HEK293 (cell line): ENCODE measurements around the gene MAP3K14.

Experiments used
- GFI1B ChIP-seq: fragments of 450-650 bp; formaldehyde crosslinking; IDR thresholded peaks from 2 replicates; pipeline ENCODE4 v1.5.1; 2016; ENCODE audit warnings: missing biosample characterization, missing genetic modification characterization
- HOXD13 ChIP-seq: sonication (generic); formaldehyde crosslinking; IDR thresholded peaks from 2 replicates; pipeline ENCODE4 v1.8.0; 2022; ENCODE audit warnings: missing genetic modification reagents, borderline replicate concordance
- KLF1 ChIP-seq: fragments of 450-650 bp; formaldehyde crosslinking; IDR thresholded peaks from 2 replicates; pipeline ENCODE4 v1.5.1; 2016; ENCODE audit warnings: missing biosample characterization, missing genetic modification characterization
- OSR2 ChIP-seq: fragments of 450-650 bp; formaldehyde crosslinking; IDR thresholded peaks from 2 replicates; pipeline ENCODE4 v1.5.1; 2016; ENCODE audit warnings: missing biosample characterization, missing genetic modification characterization
- REPIN1 ChIP-seq: fragments of 450-650 bp; formaldehyde crosslinking; IDR thresholded peaks from 2 replicates; pipeline ENCODE4 v1.5.1; 2017; ENCODE audit warnings: missing biosample characterization, missing genetic modification characterization, low read depth
- SCRT2 ChIP-seq: fragments of 450-650 bp; formaldehyde crosslinking; IDR thresholded peaks from 2 replicates; pipeline ENCODE4 v1.5.1; 2016; ENCODE audit warnings: missing biosample characterization, missing genetic modification characterization
- TRIM28 ChIP-seq: IDR thresholded peaks from 2 replicates; pipeline ENCODE4 v1.6.1; 2011; ENCODE audit warnings: low read length, control low read depth, borderline replicate concordance
- ZBTB11 ChIP-seq: fragments of 450-650 bp; formaldehyde crosslinking; conservative IDR thresholded peaks from 2 replicates; pipeline ENCODE4 v1.5.1; 2016; ENCODE audit warnings: low read depth, missing biosample characterization, missing genetic modification characterization
- ZBTB8A ChIP-seq: fragments of 450-650 bp; formaldehyde crosslinking; IDR thresholded peaks from 2 replicates; pipeline ENCODE4 v1.5.1; 2016; ENCODE audit warnings: missing biosample characterization, missing genetic modification characterization
- ZFP41 ChIP-seq: fragments of 450-650 bp; formaldehyde crosslinking; IDR thresholded peaks from 2 replicates; pipeline ENCODE4 v1.5.1; 2016; ENCODE audit warnings: missing biosample characterization, missing genetic modification characterization, borderline replicate concordance
- ZNF112 ChIP-seq: fragments of 450-650 bp; formaldehyde crosslinking; IDR thresholded peaks from 2 replicates; pipeline ENCODE4 v1.5.0; 2017; ENCODE audit warnings: missing biosample characterization, missing genetic modification characterization
- ZNF157 ChIP-seq: fragments of 450-650 bp; formaldehyde crosslinking; IDR thresholded peaks from 2 replicates; pipeline ENCODE4 v1.5.1; 2016; ENCODE audit warnings: missing biosample characterization, missing genetic modification characterization
- ZNF19 ChIP-seq: fragments of 450-650 bp; formaldehyde crosslinking; IDR thresholded peaks from 2 replicates; pipeline ENCODE4; 2016; ENCODE audit warnings: missing biosample characterization, missing genetic modification characterization, low read depth
- ZNF2 ChIP-seq: fragments of 450-650 bp; formaldehyde crosslinking; IDR thresholded peaks from 2 replicates; pipeline ENCODE4 v1.5.1; 2016; ENCODE audit warnings: missing biosample characterization, missing genetic modification characterization
- ZNF335 ChIP-seq: fragments of 450-650 bp; formaldehyde crosslinking; conservative IDR thresholded peaks from 2 replicates; pipeline ENCODE4 v1.5.1; 2016; ENCODE audit warnings: missing biosample characterization, missing genetic modification characterization
- ZNF341 ChIP-seq: fragments of 450-650 bp; formaldehyde crosslinking; IDR thresholded peaks from 2 replicates; pipeline ENCODE4; 2016; ENCODE audit warnings: low read depth, missing biosample characterization, missing genetic modification characterization
- ZNF433 ChIP-seq: fragments of 450-650 bp; formaldehyde crosslinking; IDR thresholded peaks from 2 replicates; pipeline ENCODE4 v1.5.1; 2016; ENCODE audit warnings: missing biosample characterization, missing genetic modification characterization, low read depth
- ZNF473 ChIP-seq: fragments of 450-650 bp; formaldehyde crosslinking; IDR thresholded peaks from 2 replicates; pipeline ENCODE4 v1.5.1; 2017; ENCODE audit warnings: missing biosample characterization, missing genetic modification characterization
- ZNF488 ChIP-seq: fragments of 450-650 bp; formaldehyde crosslinking; IDR thresholded peaks from 2 replicates; pipeline ENCODE4 v1.5.1; 2016; ENCODE audit warnings: missing biosample characterization, missing genetic modification characterization
- ZNF548 ChIP-seq: fragments of 450-650 bp; formaldehyde crosslinking; IDR thresholded peaks from 2 replicates; pipeline ENCODE4 v1.5.1; 2016; ENCODE audit warnings: missing biosample characterization, missing genetic modification characterization
- ZNF654 ChIP-seq: fragments of 450-650 bp; formaldehyde crosslinking; IDR thresholded peaks from 2 replicates; pipeline ENCODE4 v1.5.1; 2016; ENCODE audit warnings: low read depth, missing biosample characterization, missing genetic modification characterization
- ZNF664 ChIP-seq: fragments of 450-650 bp; formaldehyde crosslinking; IDR thresholded peaks from 2 replicates; pipeline ENCODE4 v1.5.1; 2016; ENCODE audit warnings: missing biosample characterization, missing genetic modification characterization
- ZNF670 ChIP-seq: fragments of 450-650 bp; formaldehyde crosslinking; IDR thresholded peaks from 2 replicates; pipeline ENCODE4 v1.5.1; 2016; ENCODE audit warnings: missing biosample characterization, missing genetic modification characterization, low read depth
- ZNF776 ChIP-seq: fragments of 450-650 bp; formaldehyde crosslinking; IDR thresholded peaks from 2 replicates; pipeline ENCODE4 v1.5.0; 2017; ENCODE audit warnings: missing biosample characterization, missing genetic modification characterization, borderline replicate concordance
- ZSCAN23 ChIP-seq: fragments of 450-650 bp; formaldehyde crosslinking; IDR thresholded peaks from 2 replicates; pipeline ENCODE4 v1.5.1; 2016; ENCODE audit warnings: missing biosample characterization, missing genetic modification characterization
- TF ChIP-seq, protein P1 (sequence below): fragments of 450-650 bp; formaldehyde crosslinking; IDR thresholded peaks from 2 replicates; pipeline ENCODE4 v1.5.1; 2017; ENCODE audit warnings: missing biosample characterization, missing genetic modification characterization
- TF ChIP-seq, protein P2 (sequence below): fragments of 450-650 bp; formaldehyde crosslinking; IDR thresholded peaks from 2 replicates; pipeline ENCODE4 v1.5.1; 2017; ENCODE audit warnings: missing biosample characterization, missing genetic modification characterization
- TF ChIP-seq, protein P3 (sequence below): fragments of 450-650 bp; formaldehyde crosslinking; IDR thresholded peaks from 2 replicates; pipeline ENCODE4 v1.5.1; 2016; ENCODE audit warnings: missing biosample characterization, missing genetic modification characterization
- TF ChIP-seq, protein P4 (sequence below): fragments of 450-650 bp; formaldehyde crosslinking; IDR thresholded peaks from 2 replicates; pipeline ENCODE4 v1.5.1; 2016; ENCODE audit warnings: missing biosample characterization, missing genetic modification characterization
- TF ChIP-seq, protein P5 (sequence below): fragments of 450-650 bp; formaldehyde crosslinking; IDR thresholded peaks from 2 replicates; pipeline ENCODE4 v1.5.1; 2016; ENCODE audit warnings: missing biosample characterization, missing genetic modification characterization

The MAP3K14 gene

DNA sequence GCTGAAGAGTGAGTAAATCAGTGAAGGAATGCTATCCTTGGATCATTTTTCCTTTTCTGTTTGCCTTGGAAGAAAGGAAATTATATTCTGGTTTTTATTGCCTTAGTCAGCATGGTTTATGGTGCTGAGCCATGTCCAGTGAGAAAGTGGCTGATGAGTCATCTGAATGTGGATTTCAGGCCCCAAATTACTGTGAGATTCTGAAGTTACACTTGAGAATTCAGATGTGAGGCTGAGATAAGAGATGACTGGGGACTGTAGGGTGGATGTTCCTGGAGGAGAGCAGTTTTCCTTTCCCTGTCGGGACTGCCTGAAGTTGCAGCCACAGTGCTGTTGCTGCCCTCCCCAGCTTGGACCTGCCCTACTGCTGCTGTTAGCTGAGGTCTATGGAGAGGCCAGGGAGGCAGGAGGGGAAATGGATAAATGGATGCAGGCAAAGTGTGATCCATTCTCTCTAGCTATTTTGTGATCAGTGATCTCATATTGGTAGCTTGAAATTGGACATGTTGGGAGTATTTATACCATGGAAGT, 4.2 kb upstream of the MAP3K14 start (continued):
- TF ChIP-seq OSR2 (tag by site-specific recombination): peak; percentile 84; the same call in 1 of the 2 replicates
- TF ChIP-seq, protein P1, sequence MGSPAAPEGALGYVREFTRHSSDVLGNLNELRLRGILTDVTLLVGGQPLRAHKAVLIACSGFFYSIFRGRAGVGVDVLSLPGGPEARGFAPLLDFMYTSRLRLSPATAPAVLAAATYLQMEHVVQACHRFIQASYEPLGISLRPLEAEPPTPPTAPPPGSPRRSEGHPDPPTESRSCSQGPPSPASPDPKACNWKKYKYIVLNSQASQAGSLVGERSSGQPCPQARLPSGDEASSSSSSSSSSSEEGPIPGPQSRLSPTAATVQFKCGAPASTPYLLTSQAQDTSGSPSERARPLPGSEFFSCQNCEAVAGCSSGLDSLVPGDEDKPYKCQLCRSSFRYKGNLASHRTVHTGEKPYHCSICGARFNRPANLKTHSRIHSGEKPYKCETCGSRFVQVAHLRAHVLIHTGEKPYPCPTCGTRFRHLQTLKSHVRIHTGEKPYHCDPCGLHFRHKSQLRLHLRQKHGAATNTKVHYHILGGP (tag by site-specific recombination): no peak
- TF ChIP-seq ZNF654 (tag by site-specific recombination): no peak
- peak; percentile 24; the same call in 1 of the 2 replicates for TF ChIP-seq ZNF664 (tag by site-specific recombination)
- TF ChIP-seq ZNF19 (tag by site-specific recombination): no peak
- TF ChIP-seq SCRT2 (tag by site-specific recombination): peak; percentile 51; the same call in 1 of the 2 replicates
- TF ChIP-seq TRIM28: peak; percentile 99
- TF ChIP-seq ZSCAN23 (tag by site-specific recombination): peak; percentile 62; the same call in 1 of the 2 replicates
- no peak for TF ChIP-seq ZNF776 (tag by site-specific recombination)
- TF ChIP-seq, protein P2, sequence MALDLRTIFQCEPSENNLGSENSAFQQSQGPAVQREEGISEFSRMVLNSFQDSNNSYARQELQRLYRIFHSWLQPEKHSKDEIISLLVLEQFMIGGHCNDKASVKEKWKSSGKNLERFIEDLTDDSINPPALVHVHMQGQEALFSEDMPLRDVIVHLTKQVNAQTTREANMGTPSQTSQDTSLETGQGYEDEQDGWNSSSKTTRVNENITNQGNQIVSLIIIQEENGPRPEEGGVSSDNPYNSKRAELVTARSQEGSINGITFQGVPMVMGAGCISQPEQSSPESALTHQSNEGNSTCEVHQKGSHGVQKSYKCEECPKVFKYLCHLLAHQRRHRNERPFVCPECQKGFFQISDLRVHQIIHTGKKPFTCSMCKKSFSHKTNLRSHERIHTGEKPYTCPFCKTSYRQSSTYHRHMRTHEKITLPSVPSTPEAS (tag by site-specific recombination): 0 out of 2 replicates have a peak, but pooled peaks have one; percentile 14
- TF ChIP-seq ZNF341 (tag by site-specific recombination): peak; percentile 53
- TF ChIP-seq, protein P3, sequence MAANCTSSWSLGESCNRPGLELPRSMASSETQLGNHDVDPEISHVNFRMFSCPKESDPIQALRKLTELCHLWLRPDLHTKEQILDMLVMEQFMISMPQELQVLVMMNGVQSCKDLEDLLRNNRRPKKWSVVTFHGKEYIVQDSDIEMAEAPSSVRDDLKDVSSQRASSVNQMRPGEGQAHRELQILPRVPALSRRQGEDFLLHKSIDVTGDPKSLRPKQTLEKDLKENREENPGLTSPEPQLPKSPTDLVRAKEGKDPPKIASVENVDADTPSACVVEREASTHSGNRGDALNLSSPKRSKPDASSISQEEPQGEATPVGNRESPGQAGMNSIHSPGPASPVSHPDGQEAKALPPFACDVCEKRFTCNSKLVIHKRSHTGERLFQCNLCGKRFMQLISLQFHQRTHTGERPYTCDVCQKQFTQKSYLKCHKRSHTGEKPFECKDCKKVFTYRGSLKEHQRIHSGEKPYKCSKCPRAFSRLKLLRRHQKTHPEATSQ (tag by site-specific recombination): 0 out of 2 replicates have a peak, but pooled peaks have one; percentile 62
- TF ChIP-seq ZNF670 (tag by site-specific recombination): no peak
- TF ChIP-seq, protein P4, sequence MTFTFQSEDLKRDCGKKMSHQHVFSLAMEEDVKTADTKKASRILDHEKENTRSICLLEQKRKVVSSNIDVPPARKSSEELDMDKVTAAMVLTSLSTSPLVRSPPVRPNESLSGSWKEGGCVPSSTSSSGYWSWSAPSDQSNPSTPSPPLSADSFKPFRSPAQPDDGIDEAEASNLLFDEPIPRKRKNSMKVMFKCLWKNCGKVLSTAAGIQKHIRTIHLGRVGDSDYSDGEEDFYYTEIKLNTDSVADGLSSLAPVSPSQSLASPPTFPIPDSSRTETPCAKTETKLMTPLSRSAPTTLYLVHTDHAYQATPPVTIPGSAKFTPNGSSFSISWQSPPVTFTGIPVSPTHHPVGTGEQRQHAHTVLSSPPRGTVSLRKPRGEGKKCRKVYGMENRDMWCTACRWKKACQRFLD (tag by site-specific recombination): no peak
- TF ChIP-seq ZBTB11 (tag by site-specific recombination): no peak
- no peak for TF ChIP-seq ZNF112 (tag by site-specific recombination)
- TF ChIP-seq ZNF548 (tag by site-specific recombination): no peak
- no peak for TF ChIP-seq REPIN1
- TF ChIP-seq ZFP41 (tag by site-specific recombination): no peak
- no peak for TF ChIP-seq KLF1 (tag by site-specific recombination)
- TF ChIP-seq ZNF473: no peak
- TF ChIP-seq HOXD13 (CRISPR knock-in tag): peak; percentile 76; the same call in 1 of the 2 replicates
- TF ChIP-seq ZNF157 (tag by site-specific recombination): no peak
- peak; percentile 60; the same call in 1 of the 2 replicates for TF ChIP-seq ZBTB8A (tag by site-specific recombination)
- TF ChIP-seq ZNF488 (tag by site-specific recombination): no peak
- no peak for TF ChIP-seq ZNF433
- peak; percentile 88; the same call in 1 of the 2 replicates for TF ChIP-seq ZNF2 (tag by site-specific recombination)
- TF ChIP-seq GFI1B (tag by site-specific recombination): peak; percentile 57; the same call in 1 of the 2 replicates
- TF ChIP-seq, protein P5, sequence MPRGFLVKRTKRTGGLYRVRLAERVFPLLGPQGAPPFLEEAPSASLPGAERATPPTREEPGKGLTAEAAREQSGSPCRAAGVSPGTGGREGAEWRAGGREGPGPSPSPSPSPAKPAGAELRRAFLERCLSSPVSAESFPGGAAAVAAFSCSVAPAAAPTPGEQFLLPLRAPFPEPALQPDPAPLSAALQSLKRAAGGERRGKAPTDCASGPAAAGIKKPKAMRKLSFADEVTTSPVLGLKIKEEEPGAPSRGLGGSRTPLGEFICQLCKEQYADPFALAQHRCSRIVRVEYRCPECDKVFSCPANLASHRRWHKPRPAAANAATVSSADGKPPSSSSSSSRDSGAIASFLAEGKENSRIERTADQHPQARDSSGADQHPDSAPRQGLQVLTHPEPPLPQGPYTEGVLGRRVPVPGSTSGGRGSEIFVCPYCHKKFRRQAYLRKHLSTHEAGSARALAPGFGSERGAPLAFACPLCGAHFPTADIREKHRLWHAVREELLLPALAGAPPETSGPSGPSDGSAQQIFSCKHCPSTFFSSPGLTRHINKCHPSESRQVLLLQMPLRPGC (tag by site-specific recombination): peak; percentile 100
- TF ChIP-seq ZNF335: peak; percentile 49; the same call in 1 of the 2 replicates
